SK-N-SH treated with all-trans-retinoic acid at 6 μM for 48 hours (cell line): Measurements from ENCODE around the gene RARS2.

Experiments used
- ESRRG ChIP-seq: fragments of 250-450 bp; sonication (Bioruptor Pico); IDR thresholded peaks from 2 replicates; pipeline ENCODE4 v1.6.1; 2021; ENCODE audit warnings: mild to moderate bottlenecking
- GLIS3 ChIP-seq: fragments of 250-450 bp; sonication (Bioruptor Pico); IDR thresholded peaks from 2 replicates; pipeline ENCODE4 v1.5.0; 2020; ENCODE audit warnings: mild to moderate bottlenecking, moderate library complexity
- TOX ChIP-seq: fragments of 250-450 bp; sonication (Bioruptor Pico); IDR thresholded peaks from 2 replicates; pipeline ENCODE4 v1.8.0; 2021; ENCODE audit warnings: mild to moderate bottlenecking, moderate library complexity, borderline replicate concordance

DNA sequence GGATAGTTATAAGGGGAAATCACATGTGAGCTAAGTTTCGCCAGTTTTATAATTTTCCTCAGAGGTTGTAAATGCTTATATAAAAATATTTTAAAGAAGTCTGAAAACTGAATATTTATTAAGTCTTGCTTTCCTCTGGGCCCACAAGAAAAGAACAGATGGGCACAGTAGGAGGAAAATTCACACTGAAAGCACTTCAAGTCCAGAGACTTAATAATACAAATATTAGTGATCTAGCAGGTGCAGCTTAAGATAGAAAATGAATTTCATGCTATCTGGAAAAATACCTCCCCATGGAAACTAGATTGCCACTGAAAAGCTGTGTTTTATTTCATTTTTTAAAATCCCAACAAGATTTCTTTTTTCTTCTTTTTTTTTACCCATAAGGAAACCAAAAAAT, 47.3 kb upstream of the RARS2 start:
- no peak for TF ChIP-seq ESRRG (CRISPR knock-in tag)
- no peak for TF ChIP-seq GLIS3 (CRISPR knock-in tag)
- no peak for TF ChIP-seq TOX (CRISPR knock-in tag)
